Activated CD8-positive, alpha-beta T cell treated with anti-CD3 and anti-CD28 coated beads, Interleukin-2, amount 10 ng/mL, durations not matched to agents 7 days and 5 days (primary cell): ENCODE data around the gene SBK2. TPM values are rescaled to one million over a fixed set of nuclear protein-coding genes. Genes with fewer than 3 reads are reported as not detected.

Source experiments
- ATAC-seq: fragments of 150-1000 bp; cut with Tn5 transposase; one replicate; pipeline ENCODE4 v1.10.0; 2021; ENCODE audit warnings: moderate library complexity
- CTCF ChIA-PET: fragments of 350-600 bp; sonication (Branson Sonifier 250); formaldehyde crosslinking; loops from one replicate; lab custom pipeline; 2021; ENCODE audit warnings: antibody characterized with exemption; lab: Charles Lee
- POLR2A ChIA-PET: fragments of 350-600 bp; sonication (Branson Sonifier 250); formaldehyde crosslinking; loops from one replicate; lab custom pipeline; 2021; ENCODE audit warnings: antibody characterized with exemption; lab: Charles Lee
- DNase-seq: peaks from one replicate; pipeline ENCODE4 v3.0.0-alpha.2; 2020
- H3K27ac Mint-ChIP-seq: one replicate; pipeline ENCODE4 v1.8.0; 2021; ENCODE audit warnings: mild to moderate bottlenecking, mixed read lengths
- H3K27me3 Mint-ChIP-seq: one replicate; pipeline ENCODE4 v1.8.0; 2021; ENCODE audit warnings: low read depth, mixed read lengths
- H3K36me3 Mint-ChIP-seq: one replicate; pipeline ENCODE4 v1.8.0; 2021; ENCODE audit warnings: low read depth, mixed read lengths
- H3K4me1 Mint-ChIP-seq: one replicate; pipeline ENCODE4 v1.8.0; 2021; ENCODE audit warnings: low read depth, mixed read lengths
- H3K4me3 Mint-ChIP-seq: one replicate; pipeline ENCODE4 v1.8.0; 2021; ENCODE audit warnings: mild to moderate bottlenecking, mixed read lengths
- H3K9me3 Mint-ChIP-seq: one replicate; pipeline ENCODE4 v1.8.0; 2022; ENCODE audit warnings: mixed read lengths; ENCODE audit not compliant: insufficient read depth
- total RNA-seq, 2 experiments: library from RNA; stranded (reverse); gene quantifications; one replicate each; pipeline ENCODE4 v1.2.3, GENCODE V29; 2021

The SBK2 gene
- total RNA-seq, 2 experiments from 2014 or later: not detected

GRCh38 chr19:55481148-55481793 lies 55.7 kb downstream of the SBK2 start:
- POLR2A ChIA-PET: no interaction called here
- CTCF ChIA-PET: no interaction called here
- DNase-seq: no peak
- Mint-ChIP-seq H3K4me3 (no peak overlapping the region), H3K27me3 (no peaks in the 10 kb centered on the region), H3K9me3 (no peaks in the 10 kb centered on the region), H3K4me1 (peaks cover 34% of the 10 kb centered on the region), H3K27ac (no peak overlapping the region), H3K36me3 (peaks cover 2% of the 10 kb centered on the region)
- ATAC-seq: no peak

DNA sequence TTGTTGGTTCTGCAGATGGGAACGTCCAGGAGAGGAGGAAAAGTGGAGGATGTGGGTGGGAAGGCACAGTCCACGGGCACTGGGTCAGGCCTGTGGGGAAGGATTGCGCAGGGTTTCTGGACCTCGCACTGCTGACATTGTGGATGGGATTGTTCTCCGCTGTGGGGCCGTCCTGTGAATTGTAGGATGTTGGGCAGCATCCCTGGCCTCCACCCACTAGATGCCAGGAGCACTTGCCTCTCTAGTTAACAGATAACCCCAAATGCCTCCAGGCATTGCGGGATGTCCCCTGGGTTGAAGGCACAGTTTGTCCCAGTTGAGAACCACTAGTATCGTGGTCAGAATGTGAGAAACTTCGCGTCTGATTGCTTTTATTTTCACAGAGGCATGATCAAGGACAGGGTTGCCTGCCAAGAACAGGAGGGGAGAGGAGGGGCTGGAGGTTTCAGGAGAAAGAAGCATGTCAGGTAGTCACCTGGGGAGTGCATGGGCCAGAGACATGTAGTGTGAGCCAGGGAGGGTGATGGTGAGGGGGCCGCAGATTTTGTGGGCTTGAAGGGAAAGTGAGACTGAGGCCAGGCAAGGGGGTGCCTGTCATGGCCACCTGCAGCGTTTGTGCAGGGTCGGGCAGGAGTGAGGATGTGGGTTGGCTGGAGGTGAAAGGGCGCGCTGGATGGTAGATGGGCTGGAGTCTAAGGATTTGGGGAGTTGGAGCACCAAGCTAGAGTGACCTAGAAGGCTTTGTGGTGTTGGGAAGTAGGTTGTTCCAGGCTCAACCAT lies 57.3 kb downstream of the SBK2 start:
- no peak overlapping the region for H3K4me3 Mint-ChIP-seq
- ChIA-PET CTCF (interaction anchor here (1.7 kb wide), 1 partner anchor 12 kb away, joined by 8 read pairs; no protein-coding TSS in a partner anchor), POLR2A (no interaction called here)
- no peaks in the 10 kb centered on the region for H3K9me3 Mint-ChIP-seq
- no peak for DNase-seq
- H3K4me1 Mint-ChIP-seq: peaks cover 43% of the 10 kb centered on the region
- H3K27me3 Mint-ChIP-seq: no peaks in the 10 kb centered on the region
- H3K36me3 Mint-ChIP-seq: peaks cover 2% of the 10 kb centered on the region
- peak overlapping the region; percentile 27 for H3K27ac Mint-ChIP-seq
- ATAC-seq: no peak

GRCh38 chr19:55479045-55479444 lies 57.9 kb downstream of the SBK2 start:
- no peak overlapping the region for H3K4me3 Mint-ChIP-seq
- H3K9me3 Mint-ChIP-seq: no peaks in the 10 kb centered on the region
- POLR2A ChIA-PET: no interaction called here
- H3K4me1 Mint-ChIP-seq: peaks cover 45% of the 10 kb centered on the region
- H3K36me3 Mint-ChIP-seq: peaks cover 2% of the 10 kb centered on the region
- no peak for ATAC-seq
- H3K27me3 Mint-ChIP-seq: no peaks in the 10 kb centered on the region
- DNase-seq: no peak
- CTCF ChIA-PET: interaction anchor here (1.7 kb wide), 1 partner anchor 12 kb away, joined by 8 read pairs; no protein-coding TSS in a partner anchor
- H3K27ac Mint-ChIP-seq: no peak overlapping the region

Other genes with a start within 250 kb of the SBK2 start
- gene TMEM150B, start 211.8 kb downstream of the SBK2 start, total RNA-seq: under 1 TPM in 1 of 2 experiments, not detected in 1; 0.26 TPM
- 10 to 100 TPM; 21.9 to 26.7 TPM for gene KMT5C, start 197.3 kb downstream of the SBK2 start, total RNA-seq
- gene COX6B2, start 182.4 kb downstream of the SBK2 start, total RNA-seq: under 1 TPM in 1 of 2 experiments, not detected in 1; 0.34 TPM
- not detected for gene GARIN5B, start 173.9 kb downstream of the SBK2 start, total RNA-seq
- under 1 TPM; 0.26 to 0.34 TPM for gene IL11, start 166.7 kb downstream of the SBK2 start, total RNA-seq
- gene TMEM190, start 160.3 kb downstream of the SBK2 start, total RNA-seq: not detected
- 10 to 100 TPM; 23.6 to 26.7 TPM for gene TMEM238, start 152.8 kb downstream of the SBK2 start, total RNA-seq
- gene RPL28, start 151.2 kb downstream of the SBK2 start, total RNA-seq: 1,000 to 10,000 TPM; 2,948 to 3,082 TPM
- 100 to 1,000 TPM; 333 to 353 TPM for gene UBE2S, start 129.3 kb downstream of the SBK2 start, total RNA-seq
- not detected for gene SHISA7, start 93.8 kb downstream of the SBK2 start, total RNA-seq
- gene ISOC2, start 75.5 kb downstream of the SBK2 start, total RNA-seq: 10 to 100 TPM; 31.9 to 32.1 TPM
- gene C19orf85, start 72.4 kb downstream of the SBK2 start, total RNA-seq: not detected
- gene ZNF628, start 60.5 kb downstream of the SBK2 start, total RNA-seq: 10 to 100 TPM; 10.2 to 11.6 TPM
- gene NAT14, start 51.9 kb downstream of the SBK2 start, total RNA-seq: 10 to 100 TPM; 16.2 to 16.4 TPM
- gene SSC5D, start 48.7 kb downstream of the SBK2 start, total RNA-seq: under 1 TPM; 0.50 to 0.55 TPM
- gene SBK3, start 8.4 kb upstream of the SBK2 start, total RNA-seq: not detected
- gene ZNF579, start 43.7 kb upstream of the SBK2 start, total RNA-seq: 1 to 10 TPM; 5.6 to 6.2 TPM
- 10 to 100 TPM; 13.6 to 13.7 TPM for gene FIZ1, start 62.4 kb upstream of the SBK2 start, total RNA-seq
- gene ZNF524, start 63.2 kb upstream of the SBK2 start, total RNA-seq: 10 to 100 TPM; 21.9 to 25.2 TPM
- gene ZNF865, start 68.5 kb upstream of the SBK2 start, total RNA-seq: 10 to 100 TPM; 14.8 to 15.8 TPM
- gene ZNF784, start 87.4 kb upstream of the SBK2 start, total RNA-seq: 1 to 10 TPM; 5.2 to 5.3 TPM
- 10 to 100 TPM; 30.2 to 32.1 TPM for gene ZNF580, start 103.9 kb upstream of the SBK2 start, total RNA-seq
- 10 to 100 TPM; 22.7 to 24.4 TPM for gene ZNF581, start 106.5 kb upstream of the SBK2 start, total RNA-seq
- 1 to 10 TPM; 8.7 to 9.4 TPM for gene CCDC106, start 111.1 kb upstream of the SBK2 start, total RNA-seq
- gene U2AF2, start 117.9 kb upstream of the SBK2 start, total RNA-seq: 100 to 1,000 TPM; 296 to 321 TPM
- 10 to 100 TPM; 63.6 to 67.0 TPM for gene EPN1, start 138.1 kb upstream of the SBK2 start, total RNA-seq
- not detected for gene NLRP9, start 201.3 kb upstream of the SBK2 start, total RNA-seq
- not detected for gene RFPL4A, start 222.0 kb upstream of the SBK2 start, total RNA-seq
- not detected for gene RFPL4AL1, start 232.0 kb upstream of the SBK2 start, total RNA-seq